Upper lobe of right lung (tissue), 1 donor: ENCODE results near the gene DCAKD. TPM values are rescaled to one million over a fixed set of nuclear protein-coding genes. Genes with fewer than 3 reads are reported as not detected.

ENCODE experiments used
- ATAC-seq: fragments of 200-7000 bp; cut with Tn5 transposase; one replicate; pipeline ENCODE4 v1.9.1; 2020; ENCODE audit warnings: mild to moderate bottlenecking, moderate library complexity
- DNase-seq: peaks from one replicate; pipeline ENCODE4 v3.0.0-alpha.2; 2020
- H3K27ac ChIP-seq: fragments of 200-600 bp; one replicate; pipeline ENCODE4 v1.8.0; 2022
- H3K27me3 ChIP-seq: fragments of 200-600 bp; one replicate; pipeline ENCODE4 v1.8.0; 2022; ENCODE audit warnings: mild to moderate bottlenecking
- H3K36me3 ChIP-seq: fragments of 200-600 bp; one replicate; pipeline ENCODE4 v1.8.0; 2022
- H3K4me1 ChIP-seq: fragments of 200-600 bp; one replicate; pipeline ENCODE4 v1.8.0; 2022
- H3K4me3 ChIP-seq: fragments of 200-600 bp; one replicate; pipeline ENCODE4 v1.8.0; 2022; ENCODE audit warnings: mild to moderate bottlenecking
- H3K9me3 ChIP-seq: fragments of 200-600 bp; one replicate; pipeline ENCODE4 v1.8.0; 2022
- CTCF ChIP-seq: fragments of 200-600 bp; IDR thresholded peaks from one replicate; pipeline ENCODE4 v1.8.0; 2022; ENCODE audit warnings: antibody characterized with exemption
- intact Hi-C: fragments of 100-400 bp; cut with DNase I; formaldehyde crosslinking; loops from one replicate; pipeline ENCODE4 v1.11.0; 2022
- total RNA-seq: library from RNA; stranded (reverse); fragmentation: NEBNext Ultra II Directional; extraction: Animal tissue kit (Norgen Biotek cat#: 25700); gene quantifications from one replicate; pipeline ENCODE4 v1.2.1, GENCODE V29; 2021
- donor health status: DM: no; HTN: yes; CAD: no; lungs with severe emphysema.

The DCAKD gene
- total RNA-seq, 1 donor from 2014 or later = 21.8 TPM

- no peak for DNase-seq
- H3K9me3 ChIP-seq = no peaks in the 10 kb centered on the region
- no peak for ATAC-seq
- peaks cover 9% of the 10 kb centered on the region for H3K4me1 ChIP-seq
- H3K36me3 ChIP-seq = no peaks in the 10 kb centered on the region
- intact Hi-C loops = no loop called here
- peak overlapping the region; percentile 95 for H3K27ac ChIP-seq
- peak overlapping the region; percentile 77 for H3K4me3 ChIP-seq
- TF ChIP-seq CTCF = no peak
- H3K27me3 ChIP-seq = no peaks in the 10 kb centered on the region
Observed at GRCh38 chr17:45050481-45051059, 862 bp downstream of the DCAKD start.

GRCh38 chr17:45048795-45049563 lies 2.5 kb downstream of the DCAKD start:
- Histone ChIP-seq H3K9me3 (no peaks in the 10 kb centered on the region), H3K27me3 (no peaks in the 10 kb centered on the region), H3K4me3 (no peak overlapping the region), H3K27ac (no peak overlapping the region), H3K36me3 (no peaks in the 10 kb centered on the region), H3K4me1 (peaks cover 9% of the 10 kb centered on the region)
- DNase-seq (no peak), ATAC-seq (no peak)
- TF ChIP-seq CTCF = peak; percentile 20
- intact Hi-C loops = loop anchor here (10.0 kb wide), 1 partner anchor 56 kb away; no protein-coding TSS in a partner anchor

- no peak for TF ChIP-seq CTCF
- H3K36me3 ChIP-seq = no peaks in the 10 kb centered on the region
- peaks cover 12% of the 10 kb centered on the region for H3K4me1 ChIP-seq
- H3K4me3 ChIP-seq = no peak overlapping the region
- DNase-seq (no peak), ATAC-seq (no peak)
- H3K9me3 ChIP-seq = no peaks in the 10 kb centered on the region
- H3K27me3 ChIP-seq = no peaks in the 10 kb centered on the region
- H3K27ac ChIP-seq = no peak overlapping the region
- intact Hi-C loops = loop anchor here (10.0 kb wide), 1 partner anchor 58 kb away; no protein-coding TSS in a partner anchor
Observed at GRCh38 chr17:45046537-45047125, 4.8 kb downstream of the DCAKD start.

- Histone ChIP-seq H3K27ac (no peak overlapping the region), H3K27me3 (no peaks in the 10 kb centered on the region)
- no peak for DNase-seq
Observed at GRCh38 chr17:45043813-45044540, 7.5 kb downstream of the DCAKD start.

More at GRCh38 chr17:45043813-45044540, 7.5 kb downstream of the DCAKD start:
- no peak for ATAC-seq
- intact Hi-C loops = loop anchor here (10.0 kb wide), 1 partner anchor 61 kb away; no protein-coding TSS in a partner anchor
- no peaks in the 10 kb centered on the region for H3K9me3 ChIP-seq
- TF ChIP-seq CTCF = no peak
- H3K4me1 ChIP-seq = peaks cover 3% of the 10 kb centered on the region
- H3K4me3 ChIP-seq = no peak overlapping the region
- H3K36me3 ChIP-seq = no peaks in the 10 kb centered on the region
